HUDEP-2 (cell line): Measurements from ENCODE around the gene LAMA4.

ENCODE experiments used
- DNase-seq, 76 experiments: peaks; one replicate each; lab custom pipeline; 2025; ENCODE audit not compliant: unreplicated experiment in 76 of 76; lab: John Stamatoyannopoulos, UW

Gene LAMA4

DNA sequence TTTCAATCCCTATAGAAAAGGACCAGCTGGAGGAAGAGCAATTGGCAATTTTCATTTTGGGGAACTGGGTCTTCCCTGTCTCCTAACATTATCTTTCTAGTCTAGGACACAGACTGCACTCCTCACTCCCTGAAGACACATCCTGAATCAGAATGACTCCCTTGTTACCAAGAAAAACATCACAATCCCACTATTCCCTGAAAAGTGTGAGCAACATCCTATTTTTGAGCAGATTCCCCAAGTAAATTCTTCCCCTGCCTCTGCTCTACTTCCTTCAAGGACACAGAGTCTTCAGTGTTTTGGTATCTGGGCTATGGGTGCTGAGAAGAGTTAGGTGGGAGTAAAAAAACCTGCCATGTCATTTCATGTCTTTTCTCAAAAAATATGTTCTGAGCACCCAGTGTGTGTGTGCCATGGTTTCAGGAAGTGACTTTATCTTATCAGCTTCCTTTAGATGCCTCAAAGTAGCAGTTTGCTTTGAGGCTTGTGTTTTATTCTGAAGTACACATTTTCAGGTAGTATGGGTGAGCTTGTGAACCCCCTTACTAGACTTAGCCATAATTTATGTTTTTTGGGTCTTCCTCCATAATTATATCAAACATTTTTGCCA is 12.4 kb downstream of the LAMA4 start:
- DNase-seq: no peak

DNA sequence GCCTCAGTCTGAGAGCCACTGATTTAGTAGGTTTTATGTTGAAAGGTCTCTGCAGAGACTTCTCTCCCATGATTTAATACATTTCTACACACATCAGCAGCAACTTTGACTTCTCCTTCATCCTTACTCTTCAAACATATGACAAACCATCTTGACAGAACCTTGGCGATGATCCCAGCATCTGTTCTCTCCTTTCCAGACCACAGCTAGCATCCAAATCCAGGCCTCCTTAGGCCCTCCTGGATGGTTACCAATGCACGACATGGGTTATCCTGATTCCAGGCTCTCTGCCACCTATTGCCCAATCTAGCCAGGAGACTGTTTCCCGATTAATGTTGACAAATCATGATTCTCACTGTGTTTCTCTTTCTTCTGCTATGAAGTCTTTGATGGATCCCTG is 16.8 kb downstream of the LAMA4 start:
- DNase-seq: no peak

DNA sequence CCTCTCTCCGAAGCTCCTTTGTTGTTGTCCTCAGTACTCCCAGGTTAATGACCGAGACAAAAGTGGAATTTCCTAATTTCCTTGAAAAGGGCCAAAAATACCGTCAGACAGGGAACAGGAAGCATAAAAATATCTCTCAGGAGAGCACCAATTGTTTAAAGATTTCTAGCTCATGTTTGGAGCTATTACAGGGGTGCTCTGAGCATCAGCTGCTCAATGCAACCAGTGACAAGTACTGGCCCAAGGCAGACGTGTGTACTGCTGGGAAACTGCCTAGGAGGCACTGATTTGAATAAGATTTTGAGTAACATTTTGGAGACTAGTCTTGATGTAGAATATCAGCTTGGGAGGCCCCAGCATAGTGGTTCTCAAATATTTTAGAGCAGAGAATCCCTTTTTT is 17.3 kb downstream of the LAMA4 start:
- no peak for DNase-seq

DNA sequence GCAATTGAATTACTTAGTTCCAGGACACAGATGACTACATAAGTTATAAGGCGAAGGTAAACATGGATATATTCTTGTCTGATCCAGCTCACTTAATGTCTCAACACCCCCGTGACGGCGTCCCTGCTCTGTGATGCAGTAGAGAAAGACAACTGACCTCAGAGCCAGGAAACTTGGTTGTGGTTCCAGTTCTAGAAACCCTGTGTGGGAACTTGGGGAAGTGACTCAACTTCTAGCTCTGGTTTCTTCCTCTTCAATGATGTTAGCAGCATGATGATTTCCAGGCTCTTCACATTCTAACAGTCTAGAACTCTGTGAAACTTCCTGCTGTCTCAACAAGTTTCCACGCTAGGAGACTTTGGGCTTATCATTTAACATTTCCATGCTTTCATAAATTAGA is 18.4 kb downstream of the LAMA4 start:
- no peak for DNase-seq

DNA sequence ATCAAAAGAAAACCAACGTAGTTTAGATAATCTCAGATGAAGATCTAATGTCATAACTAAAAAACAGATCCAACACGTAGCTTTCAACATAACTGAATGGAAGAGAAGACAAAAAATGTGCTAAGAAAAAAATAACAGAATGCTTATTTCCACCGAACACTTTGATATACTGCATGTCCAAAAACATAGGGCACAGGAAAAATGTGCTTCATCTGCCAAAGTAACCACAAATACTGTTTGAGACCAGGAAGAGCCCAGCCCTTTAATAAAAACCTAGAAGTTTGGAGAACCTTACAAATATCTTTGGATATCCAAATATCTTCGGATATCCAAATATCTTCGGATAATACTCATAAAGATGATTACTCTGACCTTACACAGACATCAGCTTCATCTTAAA is 19.8 kb downstream of the LAMA4 start:
- DNase-seq: no peak

DNA sequence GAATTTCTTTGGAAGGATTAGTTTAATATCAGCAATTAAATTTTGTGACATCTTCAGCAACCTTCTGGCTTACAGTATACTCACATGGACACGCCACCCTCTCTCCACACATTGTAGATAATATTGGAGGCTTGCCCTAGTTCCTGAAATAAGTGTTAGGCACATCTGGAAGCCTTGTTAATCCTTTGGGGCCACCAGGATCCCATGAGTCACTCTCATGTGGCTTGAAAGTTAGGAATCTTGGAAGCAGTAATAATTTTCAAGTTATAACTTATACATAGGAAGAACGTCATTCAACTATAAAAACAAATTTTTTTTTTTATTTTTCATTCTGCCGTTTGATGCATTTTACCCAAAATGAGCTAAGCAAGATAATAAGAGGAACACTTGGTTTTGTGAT is 20.5 kb downstream of the LAMA4 start:
- DNase-seq: no peak

DNA sequence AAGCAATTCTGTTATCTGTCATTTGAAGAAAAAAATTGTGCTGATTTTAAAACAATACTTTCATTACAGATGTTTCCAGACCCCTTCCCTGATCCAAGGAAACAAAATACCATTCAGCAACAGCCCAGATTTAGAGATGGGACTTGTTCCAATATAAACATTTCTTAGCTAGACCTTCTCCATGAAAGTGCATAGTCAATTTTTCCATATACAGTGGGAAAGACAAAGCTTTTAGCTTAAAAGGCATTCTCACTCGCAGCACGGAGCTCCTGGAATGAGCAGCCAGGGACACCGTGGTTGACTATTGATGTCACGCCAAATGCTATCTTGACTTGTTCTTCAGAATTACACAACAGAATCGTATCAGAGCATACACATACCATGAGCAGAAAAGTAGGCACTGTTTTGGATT is 21.5 kb downstream of the LAMA4 start:
- no peak for DNase-seq

DNA sequence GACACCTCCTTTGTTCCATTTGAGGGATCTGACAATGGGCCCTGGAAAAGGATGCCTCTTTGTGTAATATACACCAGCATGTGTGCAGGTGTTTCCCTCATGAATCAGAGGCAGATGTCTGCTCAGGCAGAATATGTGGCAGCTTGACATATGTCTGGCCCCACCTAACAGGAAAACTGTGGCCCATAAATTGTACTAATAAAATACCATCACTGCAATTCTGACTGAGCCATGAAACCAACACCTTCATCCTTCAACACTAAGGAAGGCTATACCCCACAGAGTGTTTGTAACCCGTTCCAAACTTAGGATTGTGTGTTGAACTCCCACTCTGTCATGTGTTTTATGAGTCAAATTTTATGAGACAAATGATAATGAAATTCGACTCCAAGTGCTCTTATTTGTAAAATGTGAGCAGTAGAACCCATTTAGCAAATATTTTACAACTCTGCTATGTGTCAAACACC is 22.7 kb downstream of the LAMA4 start:
- no peak for DNase-seq

DNA sequence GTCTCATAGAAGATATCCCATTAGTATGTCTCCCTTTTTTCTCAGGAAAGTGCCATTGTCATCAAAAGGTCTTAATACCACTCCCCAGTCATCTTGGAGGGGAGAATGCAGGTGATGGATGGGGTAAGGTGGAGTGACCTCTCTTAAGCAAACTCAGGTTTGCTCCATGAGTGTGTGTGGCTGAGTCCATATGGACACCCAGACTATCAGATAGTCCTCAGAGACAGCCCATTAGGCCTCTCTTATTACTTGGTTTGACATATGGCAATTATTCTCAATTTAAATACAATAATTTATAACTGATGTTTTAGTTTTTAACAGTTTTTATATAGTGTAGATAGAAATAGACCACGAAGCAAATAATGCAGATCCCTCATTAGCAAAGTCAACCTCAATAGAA is 23.2 kb downstream of the LAMA4 start:
- no peak for DNase-seq

DNA sequence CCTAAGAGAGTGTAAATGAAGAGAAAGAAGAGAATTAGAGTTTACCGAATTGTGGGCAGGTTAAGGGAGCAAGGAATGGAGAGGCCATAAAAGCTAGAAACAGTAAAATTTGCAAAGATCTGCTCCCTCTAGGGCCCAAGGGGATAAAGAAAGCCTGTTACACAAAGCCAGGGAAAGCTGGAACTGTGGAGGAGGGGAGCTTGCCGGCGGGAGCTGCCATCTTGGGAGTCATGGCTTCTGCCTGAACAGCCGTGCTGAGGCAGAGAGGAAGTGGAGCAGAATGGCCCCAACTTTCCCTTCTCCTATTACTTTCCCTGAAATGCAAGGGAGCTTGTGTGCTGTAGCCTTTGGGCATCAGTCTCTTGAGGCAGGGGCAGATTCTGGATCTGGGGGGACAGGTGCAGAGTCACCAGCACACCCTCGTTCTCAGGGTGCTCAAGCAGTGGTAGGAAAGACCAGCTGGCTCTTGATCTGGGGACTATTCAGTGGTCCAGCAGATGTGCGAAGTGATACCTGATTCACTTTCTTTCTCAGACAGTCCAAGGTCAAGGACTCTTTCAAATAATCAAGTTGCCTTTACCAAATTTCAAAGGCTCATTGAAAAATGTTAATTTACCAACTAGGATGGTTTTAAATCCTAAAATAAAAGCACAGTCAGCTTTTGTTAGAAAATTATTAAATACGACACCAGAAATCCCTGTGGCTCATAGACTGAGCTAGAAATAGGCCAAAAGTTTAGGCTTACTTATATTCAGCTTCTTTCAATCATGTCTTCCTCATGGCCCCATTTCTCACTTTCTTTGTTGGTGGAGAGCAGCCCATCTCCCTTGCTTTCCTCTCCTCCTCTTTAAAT is 25.7 kb downstream of the LAMA4 start:
- DNase-seq: no peak

DNA sequence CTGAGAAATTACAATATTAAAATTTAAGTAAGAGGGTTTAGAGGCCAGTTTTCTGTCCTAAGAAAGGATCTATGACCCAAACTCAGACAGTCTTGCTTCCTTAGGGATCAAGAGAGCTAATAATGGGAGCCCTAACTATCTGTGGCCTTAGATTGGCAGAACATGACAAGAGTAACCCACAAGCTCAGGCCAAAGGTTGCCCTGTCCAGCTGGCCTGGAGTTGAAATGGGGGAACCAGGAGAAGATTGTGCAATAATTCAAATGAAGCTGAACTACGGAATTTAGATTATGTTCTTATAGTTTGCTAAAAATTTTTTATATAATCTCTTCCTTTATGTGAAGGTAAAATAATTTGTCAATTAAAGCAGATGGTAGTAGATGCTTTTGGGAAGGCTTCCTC is 26.4 kb downstream of the LAMA4 start:
- DNase-seq: no peak

DNA sequence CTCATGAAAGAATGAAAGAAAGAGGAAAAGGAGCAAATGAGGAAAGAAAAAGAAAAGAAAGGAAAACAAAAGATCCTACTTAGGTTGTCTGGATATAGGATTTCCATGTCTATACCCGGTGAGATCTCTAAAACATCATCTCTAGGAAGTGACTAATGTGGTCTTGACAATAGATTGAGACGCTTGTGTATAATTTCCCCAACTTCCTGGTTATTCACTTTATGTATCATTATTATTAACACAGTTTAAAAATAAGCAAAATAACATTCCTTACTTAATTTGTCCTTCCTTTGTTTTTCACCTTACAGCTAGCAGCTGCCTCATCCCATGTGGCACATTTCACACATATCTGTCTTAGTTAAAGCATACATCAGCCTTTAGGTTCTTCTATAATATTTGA is 27.0 kb downstream of the LAMA4 start:
- DNase-seq: no peak

DNA sequence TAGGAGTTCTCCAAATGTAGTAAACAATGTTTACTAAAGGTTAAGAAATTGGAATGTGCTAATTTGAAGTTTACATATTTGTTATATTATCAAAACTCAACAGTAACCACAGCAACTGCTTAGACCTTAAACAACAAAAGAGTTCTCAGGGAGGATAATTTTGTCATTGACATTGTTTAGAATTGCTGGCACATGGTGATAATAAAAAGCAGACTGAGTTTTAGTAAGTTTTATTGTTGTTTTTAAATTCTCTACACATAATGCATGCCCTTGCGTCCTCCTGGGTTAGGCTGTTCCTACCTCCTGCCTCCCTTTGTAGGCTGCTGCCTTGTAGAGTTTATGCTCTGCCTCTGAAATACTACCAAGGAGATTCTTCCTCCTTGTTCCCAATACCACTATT is 28.7 kb downstream of the LAMA4 start:
- DNase-seq: no peak

DNA sequence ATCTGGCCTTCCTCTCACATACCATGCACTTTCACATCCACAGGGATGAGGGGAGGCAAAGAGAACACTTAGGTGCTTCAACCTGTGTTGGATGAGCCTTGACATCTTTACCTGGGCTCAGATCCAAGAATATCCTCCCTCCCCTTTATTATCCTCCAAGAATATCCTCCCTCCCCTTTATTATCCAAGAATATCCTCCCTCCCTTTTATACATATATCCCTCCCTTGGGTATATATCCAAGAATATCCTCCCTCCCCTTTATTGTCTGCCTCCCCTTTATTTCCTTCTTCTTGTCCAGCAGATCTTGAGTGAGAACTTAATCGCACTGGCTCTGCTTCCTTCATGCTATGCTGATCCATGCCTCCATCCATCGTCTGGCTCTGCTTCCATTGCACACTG is 30.3 kb downstream of the LAMA4 start:
- DNase-seq: no peak

DNA sequence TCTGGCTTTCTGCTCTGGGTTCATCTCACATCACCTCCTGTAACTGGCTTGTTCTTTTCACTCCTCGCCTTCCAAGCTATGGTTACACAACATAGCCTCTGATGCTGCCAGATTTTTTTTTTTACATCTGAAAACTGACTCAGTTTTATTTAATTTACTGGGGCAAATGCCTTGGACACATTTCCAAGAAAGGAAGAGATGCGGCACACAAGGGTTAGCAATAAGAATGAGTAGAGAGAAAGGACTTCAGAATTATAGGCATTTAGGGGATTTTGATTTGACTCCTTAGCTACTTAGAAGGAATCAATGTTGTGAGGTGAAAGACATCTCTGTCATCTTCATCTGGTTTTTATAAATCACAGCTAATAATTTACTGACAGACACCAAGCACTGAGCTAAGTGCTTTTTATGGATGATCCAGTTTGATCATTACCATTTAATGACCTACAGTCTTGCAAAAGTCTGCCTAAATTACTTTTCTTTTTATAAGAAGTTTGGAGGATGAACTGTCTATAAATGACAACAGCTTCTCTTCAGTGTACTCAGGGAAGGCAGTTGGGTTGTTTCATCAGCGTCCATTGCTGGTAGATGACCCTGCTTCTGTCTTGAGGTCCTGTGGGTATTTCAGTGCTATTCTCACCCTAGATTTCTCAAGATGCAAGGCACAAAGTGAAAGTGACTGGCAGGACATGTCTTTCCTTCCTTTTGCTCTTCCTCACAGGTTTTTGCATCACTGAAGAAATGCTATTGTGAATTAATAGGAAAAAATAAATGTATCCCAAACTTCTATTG is 31.1 kb downstream of the LAMA4 start:
- no peak for DNase-seq

DNA sequence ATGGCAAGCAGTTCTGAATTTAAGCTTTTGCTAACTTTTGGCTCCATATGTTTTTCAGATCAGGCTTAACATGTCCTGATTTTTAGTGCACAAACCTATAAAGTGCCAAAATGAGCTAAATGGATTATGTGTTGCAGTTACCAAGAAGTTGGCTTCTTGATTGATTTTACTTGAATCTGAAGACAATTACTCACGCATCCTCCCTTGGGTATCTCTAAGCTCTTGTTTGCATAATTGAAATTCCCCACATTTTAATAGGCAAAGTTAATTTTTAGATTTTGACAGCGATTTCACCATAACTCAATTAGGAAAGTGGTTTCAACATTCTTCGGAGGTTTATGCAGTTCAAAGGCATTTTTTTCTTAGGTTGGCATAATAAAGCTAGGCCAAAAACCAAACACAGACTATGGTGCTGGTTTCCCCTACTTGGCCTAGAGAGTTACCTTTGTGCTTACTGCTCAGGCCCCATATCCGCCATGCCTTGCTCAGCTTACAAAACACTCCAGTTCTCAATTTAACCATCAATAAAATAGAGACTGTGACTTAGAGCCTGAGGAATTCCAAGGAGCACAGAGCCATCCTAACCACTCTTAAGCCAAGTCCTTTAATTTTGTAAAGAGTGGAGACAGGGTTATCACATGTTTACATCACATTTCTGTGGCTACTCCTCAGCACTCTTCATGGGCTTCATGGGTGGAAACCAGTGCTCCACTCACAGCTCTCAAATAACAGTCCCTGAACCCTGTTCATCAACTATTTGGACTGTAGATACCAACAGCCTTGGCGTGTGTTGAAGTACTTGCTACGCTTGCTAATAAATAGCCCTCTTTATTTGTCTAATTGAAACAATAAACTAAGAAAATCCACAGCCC is 32.1 kb downstream of the LAMA4 start:
- DNase-seq: no peak

DNA sequence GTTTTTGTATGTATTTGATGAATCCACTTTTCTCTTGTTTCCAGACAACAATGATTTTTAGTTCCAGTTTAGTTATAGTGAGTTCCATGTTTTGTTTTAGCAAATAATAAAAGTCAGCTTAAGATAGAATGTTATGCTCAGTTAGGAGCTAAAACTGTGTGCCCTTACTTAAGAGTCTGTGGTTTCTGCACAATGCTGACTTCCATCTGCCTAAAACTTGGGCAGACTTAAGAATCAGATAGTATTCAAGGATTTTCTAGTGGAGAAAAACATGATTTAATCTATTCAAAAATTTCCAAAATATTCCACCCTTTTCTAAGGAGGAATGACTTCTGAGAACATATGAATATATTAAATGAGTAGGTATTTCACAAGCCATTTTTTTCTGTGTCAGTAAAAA is 32.8 kb downstream of the LAMA4 start:
- no peak for DNase-seq

DNA sequence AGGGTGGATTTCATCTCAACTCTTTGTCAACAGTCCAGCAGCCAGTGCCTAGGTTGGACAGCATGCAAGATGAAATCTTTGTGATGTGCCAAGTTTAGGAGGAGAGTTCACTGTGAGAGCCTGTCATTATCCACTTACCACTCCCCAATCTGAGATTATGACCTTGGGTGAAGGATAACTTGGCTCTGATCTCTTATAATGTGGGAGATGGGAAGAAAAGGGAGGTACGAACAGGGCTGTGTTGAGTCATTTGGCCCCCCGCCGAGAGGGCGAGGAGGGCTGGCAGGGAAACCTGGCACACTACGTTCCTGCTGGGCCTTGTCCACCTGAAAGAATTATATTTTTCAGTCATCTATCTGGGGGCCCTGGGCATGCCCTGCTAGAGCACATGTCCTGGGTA is 35.8 kb downstream of the LAMA4 start:
- DNase-seq: no peak

DNA sequence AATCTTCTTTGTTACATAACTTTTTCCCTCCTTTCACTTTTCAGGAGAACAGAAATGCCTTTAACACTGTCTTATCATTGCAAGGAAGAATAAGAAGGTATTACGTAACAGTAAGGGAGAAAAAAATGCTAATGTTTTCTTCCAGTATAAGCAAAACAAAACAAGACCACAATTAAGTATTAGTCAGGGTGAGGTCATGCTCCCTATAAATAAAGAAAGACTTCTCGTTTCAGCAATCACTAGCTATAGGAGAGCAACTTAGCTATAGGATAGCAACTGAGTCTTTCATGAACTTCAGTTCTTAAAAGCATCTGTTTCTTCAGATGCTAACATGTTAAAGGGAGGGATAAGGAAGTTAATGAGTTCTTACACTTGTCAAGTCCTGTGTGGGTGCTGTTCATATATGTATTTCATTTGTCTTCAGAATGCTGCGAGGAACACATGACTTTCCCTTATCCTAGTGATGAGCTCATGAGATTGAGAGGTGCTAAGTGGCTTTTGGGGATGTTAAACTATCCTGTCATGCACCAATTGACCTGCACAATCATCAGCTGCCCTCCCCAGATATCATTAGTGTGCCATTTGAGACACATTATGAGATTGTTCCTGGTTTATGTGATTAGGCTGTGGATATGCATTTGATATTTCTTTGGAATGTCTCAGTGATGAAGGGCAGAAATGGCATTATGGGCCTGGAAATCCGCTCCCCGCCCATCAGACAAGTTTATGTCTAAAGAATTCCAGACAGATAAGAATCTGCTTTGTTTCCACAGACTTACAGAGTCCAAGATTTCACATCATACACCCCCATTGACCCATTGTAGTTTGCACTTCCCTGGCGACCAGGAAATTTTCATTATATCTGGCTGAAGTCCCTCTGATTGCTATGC is 37.5 kb downstream of the LAMA4 start:
- DNase-seq: no peak
